ENCODE results near the gene CDH24. TPM values are rescaled to one million over a fixed set of nuclear protein-coding genes. Genes with fewer than 3 reads are reported as not detected.

CDH24 gene
- total and polyA plus RNA-seq, 2 of the 8 experiments (the other 6 are each of a cell fraction or from before 2014, with no cell fraction given): 18.1 to 27.6 TPM

GRCh38 chr14:23057757-23058653 is 685 bp upstream of the CDH24 start (continued):
- TF ChIP-seq HDAC2 (IDR thresholded peaks at IDR 0.05; ENCODE audit: borderline replicate concordance in 1 of 2, low read depth in 2 of 2, low read length in 2 of 2): 0 out of 4 replicates have a peak, but pooled peaks of 1 of the 2 experiments have one; percentile 5
- TF ChIP-seq POU5F1 (IDR thresholded peaks at IDR 0.05; ENCODE audit: low read depth, low read length): no peak
- peak; percentile 75; the same call in 1 of the 2 replicates for TF ChIP-seq TBP (IDR thresholded peaks at IDR 0.05; ENCODE audit: low read depth, low read length)
- no peak for TF ChIP-seq RNF2 (IDR thresholded peaks at IDR 0.05; ENCODE audit: borderline replicate concordance, low read depth, low read length, missing control alignments, poor library complexity, severe bottlenecking)
- 0 out of 2 replicates have a peak, but pooled peaks have one; percentile 14 for TF ChIP-seq JUND (IDR thresholded peaks at IDR 0.05; ENCODE audit: low read length)
- peak; percentile 79 to 80 for TF ChIP-seq RAD21 (IDR thresholded peaks at IDR 0.05 in 1 of 2, conservative IDR thresholded peaks at IDR 0.05 in 1 of 2; ENCODE audit: low read depth in 2 of 2, low read length in 2 of 2)
- no peak for TF ChIP-seq E2F6 (IDR thresholded peaks at IDR 0.05)
- no peak for TF ChIP-seq BCL11A (IDR thresholded peaks at IDR 0.05; ENCODE audit: low read depth in 2 of 2, low read length in 2 of 2)
- TF ChIP-seq, protein P1, sequence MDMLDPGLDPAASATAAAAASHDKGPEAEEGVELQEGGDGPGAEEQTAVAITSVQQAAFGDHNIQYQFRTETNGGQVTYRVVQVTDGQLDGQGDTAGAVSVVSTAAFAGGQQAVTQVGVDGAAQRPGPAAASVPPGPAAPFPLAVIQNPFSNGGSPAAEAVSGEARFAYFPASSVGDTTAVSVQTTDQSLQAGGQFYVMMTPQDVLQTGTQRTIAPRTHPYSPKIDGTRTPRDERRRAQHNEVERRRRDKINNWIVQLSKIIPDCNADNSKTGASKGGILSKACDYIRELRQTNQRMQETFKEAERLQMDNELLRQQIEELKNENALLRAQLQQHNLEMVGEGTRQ (IDR thresholded peaks at IDR 0.05; ENCODE audit: low read length): peak; percentile 61
- TF ChIP-seq CEBPB (IDR thresholded peaks at IDR 0.05; ENCODE audit: low read depth, low read length): no peak
- 0 out of 2 replicates have a peak, but pooled peaks have one; percentile 57 for TF ChIP-seq RBBP5 (IDR thresholded peaks at IDR 0.05; ENCODE audit: borderline replicate concordance, low read depth, low read length)
- peak; percentile 38 for TF ChIP-seq ASH2L (IDR thresholded peaks at IDR 0.05; ENCODE audit: low read length)
- no peak for TF ChIP-seq SP2 (IDR thresholded peaks at IDR 0.05; ENCODE audit: low read length)
- TF ChIP-seq, protein P2, sequence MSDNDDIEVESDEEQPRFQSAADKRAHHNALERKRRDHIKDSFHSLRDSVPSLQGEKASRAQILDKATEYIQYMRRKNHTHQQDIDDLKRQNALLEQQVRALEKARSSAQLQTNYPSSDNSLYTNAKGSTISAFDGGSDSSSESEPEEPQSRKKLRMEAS (IDR thresholded peaks at IDR 0.05): peak; percentile 38; the same call in 1 of the 2 replicates
- TF ChIP-seq GTF2F1 (IDR thresholded peaks at IDR 0.05; ENCODE audit: borderline replicate concordance, low read depth, low read length): no peak
- TF ChIP-seq TAF1 (IDR thresholded peaks at IDR 0.05; ENCODE audit: low read depth, low read length): 0 out of 2 replicates have a peak, but pooled peaks have one; percentile 43
- TF ChIP-seq ZNF274 (IDR thresholded peaks at IDR 0.05; ENCODE audit: borderline replicate concordance, extremely low read depth, low read length): no peak
- TF ChIP-seq SUZ12 (IDR thresholded peaks at IDR 0.05; ENCODE audit: low read length): no peak
- TF ChIP-seq HDAC6 (IDR thresholded peaks at IDR 0.05; ENCODE audit: low read depth, low read length): no peak
- no peak for TF ChIP-seq TCF12 (IDR thresholded peaks at IDR 0.05; ENCODE audit: low read depth, low read length)
- no peak for TF ChIP-seq SP1 (IDR thresholded peaks at IDR 0.05; ENCODE audit: low read depth, low read length)

Measured in H1 (cell line).